SU-DHL-6 (cell line): ENCODE data around the gene MEGF6.

Source experiments
- CTCF ChIP-seq: fragments of 200-600 bp; sonication (generic); IDR thresholded peaks from one replicate; pipeline ENCODE4 v1.5.1; 2017; ENCODE audit warnings: antibody characterized with exemption, mild to moderate bottlenecking, low read length, moderate library complexity; ENCODE audit not compliant: insufficient read depth, poor library complexity, severe bottlenecking
- EZH2phosphoT487 ChIP-seq: fragments of 200-600 bp; sonication (generic), shearing (Covaris generic); conservative IDR thresholded peaks from 2 replicates; pipeline ENCODE4 v1.6.1; 2018; ENCODE audit warnings: mild to moderate bottlenecking, antibody characterized with exemption, low read length, moderate library complexity, mixed read lengths

GRCh38 chr1:3598051-3598491 lies 13.2 kb downstream of the MEGF6 start:
- TF ChIP-seq CTCF (no peak), EZH2phosphoT487 (no peak)
